Large intestine (tissue), 3 donors: ENCODE data around the gene FOXI1. TPM values are rescaled to one million over a fixed set of nuclear protein-coding genes. Genes with fewer than 3 reads are reported as not detected.

Experiments used
- DNase-seq, 2 donors: peaks; one replicate each; pipeline versions ENCODE4 v3.0.0 to v3.0.0-alpha.2; 2013
- H3K27ac ChIP-seq: one replicate; pipeline ENCODE4 v1.5.1; 2013; ENCODE audit warnings: low read length
- H3K27me3 ChIP-seq: 2 replicates; pipeline ENCODE4 v1.6.1; 2013; ENCODE audit warnings: low read length; ENCODE audit not compliant: control insufficient read depth, insufficient read depth
- H3K36me3 ChIP-seq: 2 replicates; pipeline ENCODE4 v1.6.1; 2013; ENCODE audit warnings: low read length; ENCODE audit not compliant: control insufficient read depth, insufficient read depth
- H3K4me1 ChIP-seq: one replicate; pipeline ENCODE4 v1.6.1; 2013; ENCODE audit warnings: low read length; ENCODE audit not compliant: control insufficient read depth, insufficient read depth
- H3K4me3 ChIP-seq: one replicate; pipeline ENCODE4 v1.5.1; 2013; ENCODE audit warnings: low read length
- H3K9me3 ChIP-seq: one replicate; pipeline ENCODE4 v1.6.1; 2013; ENCODE audit warnings: mild to moderate bottlenecking, low read depth, low read length, moderate library complexity; ENCODE audit not compliant: control insufficient read depth
- WGBS: methylation state at CpG from one replicate; pipeline ENCODE4 v1.1.5; 2013; ENCODE audit warnings: low lambda C conversion rate; ENCODE audit not compliant: insufficient coverage; 5-methylcytosine and 5-hydroxymethylcytosine counted together
- polyA plus RNA-seq: library from polyadenylated mRNA; unstranded; fragments of 120-200 nt; gene quantifications from one replicate; pipeline ENCODE4 v1.2.1, GENCODE V29; 2013

Gene FOXI1
- polyA plus RNA-seq, 1 donor, result 0.03 TPM

GRCh38 chr5:170075696-170076095, 30.0 kb upstream of the FOXI1 start:
- Histone ChIP-seq H3K27ac (no peak overlapping the region), H3K27me3 (peaks cover 4% of the 10 kb centered on the region), H3K36me3 (no peaks in the 10 kb centered on the region), H3K9me3 (no peaks in the 10 kb centered on the region), H3K4me3 (no peak overlapping the region), H3K4me1 (no peaks in the 10 kb centered on the region)
- DNase-seq, result no peak
- 90% methylated on average over 2 of the region's 7 CpGs for WGBS

- Histone ChIP-seq H3K9me3 (no peaks in the 10 kb centered on the region), H3K27me3 (peaks cover 4% of the 10 kb centered on the region), H3K36me3 (no peaks in the 10 kb centered on the region), H3K4me3 (no peak overlapping the region), H3K27ac (no peak overlapping the region), H3K4me1 (no peaks in the 10 kb centered on the region)
- no CpG with 5 or more reads among the region's 1 CpG for WGBS
- DNase-seq, result no peak
Measured at GRCh38 chr5:170076211-170076610, 29.5 kb upstream of the FOXI1 start.

GRCh38 chr5:170076739-170077138, 29.0 kb upstream of the FOXI1 start:
- peaks cover 4% of the 10 kb centered on the region for H3K27me3 ChIP-seq
- no peak overlapping the region for H3K27ac ChIP-seq
- H3K9me3 ChIP-seq, result no peaks in the 10 kb centered on the region
- H3K4me3 ChIP-seq, result no peak overlapping the region
- no peaks in the 10 kb centered on the region for H3K4me1 ChIP-seq
- H3K36me3 ChIP-seq, result no peaks in the 10 kb centered on the region
- DNase-seq, result no peak

- Histone ChIP-seq H3K27ac (no peak overlapping the region), H3K36me3 (no peaks in the 10 kb centered on the region), H3K27me3 (peaks cover 4% of the 10 kb centered on the region), H3K4me3 (no peak overlapping the region), H3K9me3 (no peaks in the 10 kb centered on the region), H3K4me1 (no peaks in the 10 kb centered on the region)
- DNase-seq, result no peak
- WGBS, result no CpG with 5 or more reads among the region's 5 CpGs
Measured at GRCh38 chr5:170077526-170077925, 28.2 kb upstream of the FOXI1 start.

GRCh38 chr5:170078458-170078857, 27.2 kb upstream of the FOXI1 start:
- Histone ChIP-seq H3K27me3 (peaks cover 4% of the 10 kb centered on the region), H3K36me3 (no peaks in the 10 kb centered on the region), H3K27ac (no peak overlapping the region), H3K4me3 (no peak overlapping the region), H3K4me1 (no peaks in the 10 kb centered on the region), H3K9me3 (no peaks in the 10 kb centered on the region)
- DNase-seq, result no peak
- WGBS, result 50% methylated on average over 1 of the region's 3 CpGs

GRCh38 chr5:170078931-170079330, 26.8 kb upstream of the FOXI1 start:
- H3K36me3 ChIP-seq, result no peaks in the 10 kb centered on the region
- H3K27me3 ChIP-seq, result peaks cover 4% of the 10 kb centered on the region
- H3K27ac ChIP-seq, result no peak overlapping the region
- WGBS, result no CpG with 5 or more reads among the region's 13 CpGs
- DNase-seq, result no peak
- H3K4me3 ChIP-seq, result no peak overlapping the region
- no peaks in the 10 kb centered on the region for H3K9me3 ChIP-seq
- H3K4me1 ChIP-seq, result no peaks in the 10 kb centered on the region

GRCh38 chr5:170080217-170080616, 25.5 kb upstream of the FOXI1 start:
- Histone ChIP-seq H3K4me3 (no peak overlapping the region), H3K27ac (no peak overlapping the region), H3K36me3 (no peaks in the 10 kb centered on the region), H3K4me1 (no peaks in the 10 kb centered on the region), H3K9me3 (no peaks in the 10 kb centered on the region), H3K27me3 (no peaks in the 10 kb centered on the region)
- DNase-seq, result no peak
- WGBS, result no CpG with 5 or more reads among the region's 1 CpG

GRCh38 chr5:170080786-170081445, 24.8 kb upstream of the FOXI1 start:
- Histone ChIP-seq H3K27ac (no peak overlapping the region), H3K27me3 (no peaks in the 10 kb centered on the region), H3K9me3 (no peaks in the 10 kb centered on the region), H3K4me3 (no peak overlapping the region), H3K36me3 (no peaks in the 10 kb centered on the region), H3K4me1 (no peaks in the 10 kb centered on the region)
- no CpG with 5 or more reads among the region's 8 CpGs for WGBS
- no peak for DNase-seq

- H3K27me3 ChIP-seq, result no peaks in the 10 kb centered on the region
- no peak overlapping the region for H3K4me3 ChIP-seq
- no peaks in the 10 kb centered on the region for H3K9me3 ChIP-seq
- H3K36me3 ChIP-seq, result no peaks in the 10 kb centered on the region
- WGBS, result 100% methylated on average over 1 of the region's 4 CpGs
- DNase-seq, result no peak
- H3K4me1 ChIP-seq, result no peaks in the 10 kb centered on the region
- no peak overlapping the region for H3K27ac ChIP-seq
Measured at GRCh38 chr5:170081616-170082015, 24.1 kb upstream of the FOXI1 start.

- Histone ChIP-seq H3K36me3 (no peaks in the 10 kb centered on the region), H3K4me1 (no peaks in the 10 kb centered on the region), H3K27me3 (no peaks in the 10 kb centered on the region), H3K9me3 (no peaks in the 10 kb centered on the region), H3K4me3 (no peak overlapping the region), H3K27ac (no peak overlapping the region)
- WGBS, result no CpG with 5 or more reads among the region's 7 CpGs
- DNase-seq, result no peak
Measured at GRCh38 chr5:170082701-170083100, 23.0 kb upstream of the FOXI1 start.

- no peaks in the 10 kb centered on the region for H3K9me3 ChIP-seq
- no peaks in the 10 kb centered on the region for H3K4me1 ChIP-seq
- no peak for DNase-seq
- H3K27ac ChIP-seq, result no peak overlapping the region
- H3K4me3 ChIP-seq, result no peak overlapping the region
- no CpG with 5 or more reads among the region's 3 CpGs for WGBS
- H3K27me3 ChIP-seq, result peaks cover 2% of the 10 kb centered on the region
- no peaks in the 10 kb centered on the region for H3K36me3 ChIP-seq
Measured at GRCh38 chr5:170087168-170087817, 18.4 kb upstream of the FOXI1 start.
